Fibroblast of pulmonary artery (primary cell): ENCODE measurements around the gene JARID2.

Source experiments
- DNase-seq: peaks from one replicate; pipeline ENCODE4 v3.0.0-alpha.2; 2010; ENCODE audit warnings: low read depth
- H3K4me3 ChIP-seq: replicated peaks from 2 replicates; pipeline ENCODE4 v1.5.1; 2011; ENCODE audit warnings: low read depth, mild to moderate bottlenecking, control low read depth, low read length, moderate library complexity
- TF ChIP-seq, protein P1 (sequence below): IDR thresholded peaks from 2 replicates; pipeline ENCODE4 v1.5.1; 2011; ENCODE audit warnings: mild to moderate bottlenecking, control low read depth, low read length, inconsistent platforms; ENCODE audit errors: missing control alignments

JARID2 gene

DNA sequence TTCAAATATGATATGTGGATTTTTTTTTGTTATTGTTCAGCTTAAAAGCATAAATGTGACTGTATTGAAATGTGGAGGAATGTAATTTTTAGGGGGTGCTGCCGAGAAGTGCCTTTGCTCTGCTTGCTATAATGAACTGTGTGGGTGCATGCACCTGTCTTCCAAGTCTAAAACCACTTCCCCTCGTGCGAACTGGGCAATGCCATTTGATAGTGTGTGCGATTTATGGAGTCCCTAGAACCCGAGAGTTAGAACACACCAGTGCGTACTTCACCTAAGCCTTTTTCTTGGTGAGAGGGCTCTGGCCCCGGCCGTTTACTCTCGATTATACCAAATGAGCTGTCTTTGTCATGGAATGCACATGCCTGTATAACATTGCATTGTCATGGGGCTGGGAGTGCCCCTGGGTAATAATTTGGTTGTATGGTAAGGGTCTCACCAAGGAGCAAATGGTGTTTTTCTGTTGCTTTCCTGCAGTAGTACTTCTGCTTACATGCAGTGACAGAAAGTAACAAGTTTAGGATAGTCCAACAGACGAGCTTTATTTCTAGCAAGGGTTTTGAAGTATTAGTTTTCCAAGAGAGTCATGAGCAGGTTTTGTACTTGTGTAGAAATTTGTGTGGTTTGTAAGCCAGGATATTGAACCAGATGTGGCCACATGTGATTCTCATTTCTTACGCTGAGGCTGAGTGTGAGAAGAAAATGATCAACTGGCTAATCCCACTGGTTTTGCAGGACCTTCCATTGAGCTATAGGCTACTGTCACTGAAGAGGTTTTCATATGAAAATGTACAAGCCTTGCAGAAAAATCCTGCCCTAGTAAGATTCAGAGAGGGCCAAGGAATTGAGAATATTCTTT is 244.6 kb downstream of the JARID2 start:
- no peak overlapping the region for H3K4me3 ChIP-seq
- DNase-seq, result no peak
- TF ChIP-seq, protein P1, sequence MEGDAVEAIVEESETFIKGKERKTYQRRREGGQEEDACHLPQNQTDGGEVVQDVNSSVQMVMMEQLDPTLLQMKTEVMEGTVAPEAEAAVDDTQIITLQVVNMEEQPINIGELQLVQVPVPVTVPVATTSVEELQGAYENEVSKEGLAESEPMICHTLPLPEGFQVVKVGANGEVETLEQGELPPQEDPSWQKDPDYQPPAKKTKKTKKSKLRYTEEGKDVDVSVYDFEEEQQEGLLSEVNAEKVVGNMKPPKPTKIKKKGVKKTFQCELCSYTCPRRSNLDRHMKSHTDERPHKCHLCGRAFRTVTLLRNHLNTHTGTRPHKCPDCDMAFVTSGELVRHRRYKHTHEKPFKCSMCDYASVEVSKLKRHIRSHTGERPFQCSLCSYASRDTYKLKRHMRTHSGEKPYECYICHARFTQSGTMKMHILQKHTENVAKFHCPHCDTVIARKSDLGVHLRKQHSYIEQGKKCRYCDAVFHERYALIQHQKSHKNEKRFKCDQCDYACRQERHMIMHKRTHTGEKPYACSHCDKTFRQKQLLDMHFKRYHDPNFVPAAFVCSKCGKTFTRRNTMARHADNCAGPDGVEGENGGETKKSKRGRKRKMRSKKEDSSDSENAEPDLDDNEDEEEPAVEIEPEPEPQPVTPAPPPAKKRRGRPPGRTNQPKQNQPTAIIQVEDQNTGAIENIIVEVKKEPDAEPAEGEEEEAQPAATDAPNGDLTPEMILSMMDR, result no peak

DNA sequence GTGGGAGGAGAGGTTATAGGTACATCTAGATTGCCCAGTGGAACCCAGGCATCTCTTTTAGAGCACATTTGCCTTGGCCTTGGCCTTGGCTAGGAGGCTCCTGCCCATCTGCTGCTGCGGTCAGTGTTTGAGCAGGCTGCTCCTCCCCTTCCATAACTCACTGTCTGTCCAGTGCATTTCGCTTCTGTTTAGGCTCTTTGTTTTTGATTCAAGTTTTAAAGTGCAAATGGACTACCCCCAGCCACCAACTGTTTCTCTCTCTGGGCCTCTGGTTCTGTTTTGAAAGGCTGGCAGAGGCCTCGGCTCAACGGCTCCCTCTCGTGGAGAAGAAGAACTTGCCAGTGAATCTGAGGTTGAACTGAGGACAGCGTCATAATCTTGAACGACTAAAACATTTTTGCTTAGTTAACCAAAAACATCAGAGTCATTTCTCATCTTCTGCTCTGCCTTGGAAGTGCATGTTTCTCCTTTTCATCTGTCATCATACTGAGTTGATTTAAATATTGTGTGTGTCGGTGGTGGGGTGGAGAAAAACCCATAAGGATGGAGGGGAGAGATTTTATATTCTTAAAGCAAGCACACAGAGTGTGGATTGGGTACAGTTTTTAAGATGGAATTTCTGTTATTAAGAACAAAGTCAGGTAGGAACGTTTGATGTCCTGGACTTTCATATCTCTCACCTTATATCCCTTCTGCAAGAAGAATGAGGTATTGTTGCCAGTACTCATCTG is 245.6 kb downstream of the JARID2 start:
- DNase-seq, result peak; percentile 80
- TF ChIP-seq, protein P1, result no peak
- no peak overlapping the region for H3K4me3 ChIP-seq

DNA sequence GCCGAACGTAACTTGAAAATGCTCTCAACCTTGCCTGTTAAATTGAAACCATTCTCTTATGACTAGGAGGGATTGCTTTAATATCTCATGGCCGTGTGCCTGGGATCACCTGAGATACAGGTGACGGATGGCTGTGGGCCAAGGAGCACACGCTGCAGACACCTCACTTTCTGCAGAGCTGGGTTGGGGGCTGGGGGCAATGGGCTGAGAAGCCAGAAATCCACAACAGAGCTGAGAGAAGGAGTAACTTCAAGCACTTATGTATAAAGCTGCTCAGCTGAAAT is 246.1 kb downstream of the JARID2 start:
- no peak overlapping the region for H3K4me3 ChIP-seq
- no peak for DNase-seq
- TF ChIP-seq, protein P1, result no peak

DNA sequence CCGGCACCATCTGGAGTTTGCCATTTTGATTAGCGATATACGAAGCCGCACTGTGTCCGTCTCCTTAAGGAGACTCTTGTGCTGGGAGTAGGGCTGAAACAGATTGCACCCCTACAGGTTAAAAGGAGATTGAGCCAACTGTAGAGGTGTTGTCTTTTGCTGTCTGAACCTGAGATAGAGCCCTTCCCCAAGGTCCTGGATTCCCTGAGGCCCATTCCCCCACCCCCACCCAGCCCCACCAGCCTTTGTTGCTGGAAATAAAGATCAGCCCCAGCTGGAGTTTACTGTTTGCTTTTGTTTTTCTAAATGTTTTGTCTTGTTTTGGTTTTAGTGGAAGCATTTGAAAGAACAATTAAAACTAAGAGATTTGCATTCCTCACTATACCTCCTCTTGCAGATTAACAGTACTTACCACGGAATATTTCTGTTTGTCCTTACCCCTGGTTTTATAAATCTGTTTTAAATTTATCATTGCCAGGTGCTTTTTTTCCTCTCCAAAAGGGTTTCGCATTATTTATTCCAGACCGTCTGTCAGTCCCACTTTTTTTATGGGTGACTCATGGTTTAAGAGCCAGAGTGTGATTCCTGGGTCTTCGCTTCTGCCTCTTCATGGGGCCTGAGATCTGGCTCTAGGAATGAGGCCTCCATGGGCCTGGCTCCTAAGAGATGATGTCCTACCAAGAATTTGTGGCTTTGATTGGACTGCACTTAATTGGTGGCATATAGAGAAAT is 247.7 kb downstream of the JARID2 start:
- TF ChIP-seq, protein P1, result no peak
- H3K4me3 ChIP-seq, result no peak overlapping the region
- DNase-seq, result no peak

DNA sequence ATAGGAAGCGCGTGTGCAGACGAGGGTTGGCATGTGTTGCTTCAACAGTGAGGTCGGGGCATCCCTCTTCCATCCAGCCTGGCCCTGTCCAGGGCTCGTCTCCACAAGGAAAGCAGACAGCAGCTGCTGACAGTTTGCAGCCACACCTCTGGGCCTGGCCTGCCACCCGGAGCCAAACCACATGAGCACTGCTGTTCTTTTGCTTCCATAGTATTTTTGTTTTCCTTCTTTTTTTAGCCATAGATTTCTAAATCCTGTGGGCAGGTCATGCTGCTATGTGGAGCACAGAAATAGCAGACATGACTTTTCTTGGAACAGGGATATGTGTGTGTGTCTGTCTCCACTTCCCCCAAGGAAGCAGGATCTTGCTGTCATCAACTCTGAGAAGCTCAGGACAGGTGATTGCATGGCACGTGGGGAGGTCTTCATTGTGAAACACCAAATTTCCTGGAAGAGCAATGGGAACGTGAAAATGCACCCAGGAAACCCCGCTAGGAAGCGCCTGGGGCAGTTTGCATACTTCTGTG is 249.6 kb downstream of the JARID2 start:
- peak; percentile 47 for DNase-seq
- no peak overlapping the region for H3K4me3 ChIP-seq
- TF ChIP-seq, protein P1, result no peak

DNA sequence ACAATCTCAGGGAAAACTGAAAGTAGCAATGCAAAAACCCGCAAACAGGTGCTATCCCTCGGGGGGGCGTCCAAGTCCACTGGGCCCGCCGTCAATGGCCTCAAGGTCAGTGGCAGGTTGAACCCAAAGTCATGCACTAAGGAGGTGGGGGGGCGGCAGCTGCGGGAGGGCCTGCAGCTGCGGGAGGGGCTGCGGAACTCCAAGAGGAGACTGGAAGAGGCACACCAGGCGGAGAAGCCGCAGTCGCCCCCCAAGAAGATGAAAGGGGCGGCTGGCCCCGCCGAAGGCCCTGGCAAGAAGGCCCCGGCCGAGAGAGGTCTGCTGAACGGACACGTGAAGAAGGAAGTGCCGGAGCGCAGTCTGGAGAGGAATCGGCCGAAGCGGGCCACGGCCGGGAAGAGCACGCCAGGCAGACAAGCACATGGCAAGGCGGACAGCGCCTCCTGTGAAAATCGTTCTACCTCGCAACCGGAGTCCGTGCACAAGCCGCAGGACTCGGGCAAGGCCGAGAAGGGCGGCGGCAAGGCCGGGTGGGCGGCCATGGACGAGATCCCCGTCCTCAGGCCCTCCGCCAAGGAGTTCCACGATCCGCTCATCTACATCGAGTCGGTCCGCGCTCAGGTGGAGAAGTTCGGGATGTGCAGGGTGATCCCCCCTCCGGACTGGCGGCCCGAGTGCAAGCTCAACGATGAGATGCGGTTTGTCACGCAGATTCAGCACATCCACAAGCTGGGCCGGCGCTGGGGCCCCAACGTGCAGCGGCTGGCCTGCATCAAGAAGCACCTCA is 250.7 kb downstream of the JARID2 start:
- TF ChIP-seq, protein P1, result no peak
- no peak for DNase-seq
- no peak overlapping the region for H3K4me3 ChIP-seq
